SK-N-MC (cell line): Measurements from ENCODE around the gene HNRNPM.

Source experiments
- DNase-seq: peaks from one replicate; pipeline ENCODE4 v3.0.0-alpha.2; 2011; ENCODE audit warnings: low read depth, low spot score
- H3K27ac ChIP-seq: fragments of 200-600 bp; sonication (generic); 2 replicates; pipeline ENCODE4 v1.5.1; 2016; ENCODE audit warnings: mixed run types
- H3K36me3 ChIP-seq: fragments of 200-600 bp; sonication (generic); 2 replicates; pipeline ENCODE4 v1.6.1; 2017; ENCODE audit warnings: antibody characterized with exemption, low read length, mixed read lengths; ENCODE audit not compliant: insufficient read depth
- H3K4me3 ChIP-seq: fragments of 200-600 bp; sonication (generic); 2 replicates; pipeline ENCODE4 v1.5.1; 2016
- H3K9ac ChIP-seq: fragments of 200-600 bp; sonication (generic); 2 replicates; pipeline ENCODE4 v1.8.0; 2017; ENCODE audit warnings: mixed run types, mixed read lengths; ENCODE audit not compliant: insufficient read length
- H3K9me3 ChIP-seq: fragments of 200-600 bp; sonication (generic); 2 replicates; pipeline ENCODE4 v1.6.1; 2017; ENCODE audit warnings: low read depth, mild to moderate bottlenecking, antibody characterized with exemption, low read length, moderate library complexity, mixed read lengths
- EZH2 ChIP-seq: fragments of 200-600 bp; sonication (generic); IDR thresholded peaks from one replicate; pipeline ENCODE4 v1.6.1; 2017; ENCODE audit warnings: antibody characterized with exemption
- FOXP2 ChIP-seq: optimal IDR thresholded peaks from 2 replicates; pipeline ENCODE3; 2011; ENCODE audit warnings: mild to moderate bottlenecking, moderate library complexity; ENCODE audit not compliant: insufficient read depth; ENCODE audit errors: extremely low read length, control extremely low read depth
- POLR2AphosphoS5 ChIP-seq: IDR thresholded peaks from 2 replicates; pipeline ENCODE4 v1.6.1; 2012; ENCODE audit warnings: mild to moderate bottlenecking, low read depth, low read length, borderline replicate concordance

Gene HNRNPM

DNA sequence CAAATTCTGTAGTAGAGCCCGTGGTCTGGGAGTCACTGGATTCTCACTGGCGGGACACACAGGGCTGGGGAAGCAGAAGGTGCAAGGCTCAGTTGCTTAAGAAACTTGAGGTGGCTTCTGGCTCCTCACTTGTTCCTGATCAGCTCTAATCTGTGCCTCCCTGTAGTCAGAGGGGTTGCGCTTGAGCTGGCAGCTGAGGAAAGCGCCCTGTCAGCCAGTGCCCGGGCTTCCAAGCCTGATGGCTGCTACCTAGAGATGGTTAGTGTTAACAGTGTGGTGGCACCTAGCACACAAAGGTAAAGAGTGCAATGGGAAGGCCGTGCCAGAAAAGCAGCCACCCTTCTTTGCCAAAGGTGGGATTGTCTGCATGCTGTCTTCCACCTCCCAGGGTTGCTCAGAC, 8.8 kb downstream of the HNRNPM start:
- no peak overlapping the region for H3K9ac ChIP-seq

DNA sequence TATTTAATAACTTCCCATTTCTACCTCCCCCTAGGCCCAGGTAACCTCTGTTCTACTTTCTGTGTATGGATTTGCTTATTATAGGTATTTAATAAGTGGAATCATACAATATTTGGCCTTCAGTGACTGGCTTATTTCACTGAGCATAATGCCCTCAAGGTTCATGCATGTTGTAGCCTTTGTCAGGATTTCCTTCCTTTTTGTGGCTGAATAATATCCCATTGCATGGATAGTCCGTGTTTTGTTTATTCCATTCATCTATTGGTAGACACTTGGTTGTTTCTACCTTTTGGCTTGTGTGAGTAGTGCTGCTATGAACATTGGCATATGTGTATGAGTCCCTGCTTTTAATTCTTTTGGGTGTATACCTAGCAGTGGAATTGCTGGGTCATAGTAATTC, 9.4 kb downstream of the HNRNPM start:
- DNase-seq: no peak
- H3K9me3 ChIP-seq: no peaks in the 10 kb centered on the region
- no peak for TF ChIP-seq FOXP2
- no peak for TF ChIP-seq EZH2
- no peak overlapping the region for H3K4me3 ChIP-seq
- peaks cover 83% of the 10 kb centered on the region for H3K36me3 ChIP-seq
- H3K27ac ChIP-seq: no peak overlapping the region
- no peak overlapping the region for H3K9ac ChIP-seq

More for the DNA sequence above, 8.8 kb downstream of the HNRNPM start:
- H3K36me3 ChIP-seq: peaks cover 82% of the 10 kb centered on the region
- no peak overlapping the region for H3K4me3 ChIP-seq
- TF ChIP-seq EZH2: no peak
- TF ChIP-seq POLR2AphosphoS5: no peak
- no peak for TF ChIP-seq FOXP2
- H3K27ac ChIP-seq: no peak overlapping the region
- H3K9me3 ChIP-seq: no peaks in the 10 kb centered on the region
- DNase-seq: no peak

GRCh38 chr19:8455018-8455417, 10.2 kb downstream of the HNRNPM start:
- no peak for TF ChIP-seq POLR2AphosphoS5
- no peak for TF ChIP-seq EZH2
- TF ChIP-seq FOXP2: no peak
- no peak overlapping the region for H3K9ac ChIP-seq
- no peak overlapping the region for H3K27ac ChIP-seq
- H3K36me3 ChIP-seq: peaks cover 88% of the 10 kb centered on the region
- H3K4me3 ChIP-seq: no peak overlapping the region
- no peak for DNase-seq
- no peaks in the 10 kb centered on the region for H3K9me3 ChIP-seq

DNA sequence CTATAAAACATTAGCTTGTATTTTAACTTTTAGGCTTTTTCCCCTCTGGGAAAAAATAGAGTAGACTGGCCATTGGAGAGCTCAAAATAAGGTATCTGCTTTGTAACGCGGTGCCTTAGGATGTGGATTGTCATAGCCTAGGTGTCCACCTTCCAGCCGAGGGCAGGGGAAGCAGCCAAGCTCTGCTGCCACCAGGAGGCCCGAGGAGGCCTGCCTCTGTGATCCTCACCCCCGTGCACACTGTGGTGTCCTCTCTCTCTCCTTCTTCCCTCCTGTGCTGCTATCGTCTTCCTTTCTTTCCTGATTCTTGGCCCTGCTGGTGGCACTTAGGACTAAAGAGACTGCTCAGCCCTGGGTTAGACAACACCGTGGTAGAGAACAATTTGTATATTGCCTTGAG, 11.3 kb downstream of the HNRNPM start:
- peaks cover 93% of the 10 kb centered on the region for H3K36me3 ChIP-seq
- TF ChIP-seq POLR2AphosphoS5 (no peak; the same call in 1 of the 2 replicates), EZH2 (no peak)
- H3K4me3 ChIP-seq: no peak overlapping the region
- H3K27ac ChIP-seq: 0 out of 2 replicates have a peak overlapping the region, but pooled peaks have one; percentile 34
- DNase-seq: no peak
- H3K9ac ChIP-seq: no peak overlapping the region
- no peaks in the 10 kb centered on the region for H3K9me3 ChIP-seq

DNA sequence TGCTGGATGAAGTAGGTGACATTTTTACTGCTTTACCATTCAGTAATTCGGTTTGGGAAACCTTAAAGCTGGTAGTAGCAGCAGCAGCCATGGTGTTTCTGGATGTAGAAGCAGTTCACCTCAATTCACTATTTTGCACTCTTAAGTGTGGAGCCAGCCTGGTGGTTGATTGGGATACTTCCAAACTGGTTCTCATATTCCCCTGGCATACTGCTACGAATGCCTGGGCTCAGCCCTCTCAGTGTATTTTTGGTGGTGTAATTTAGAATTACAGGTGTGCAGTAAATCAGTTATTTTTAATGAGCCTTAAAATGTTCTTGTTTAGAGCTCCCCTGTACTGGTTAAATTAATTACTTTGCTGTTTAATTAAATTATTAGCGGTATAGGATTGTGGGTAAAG, 12.4 kb downstream of the HNRNPM start:
- no peak for DNase-seq
- TF ChIP-seq POLR2AphosphoS5: no peak
- TF ChIP-seq EZH2: no peak
- no peak for TF ChIP-seq FOXP2
- Histone ChIP-seq H3K36me3 (peaks cover 95% of the 10 kb centered on the region), H3K27ac (peak overlapping the region; percentile 11), H3K9ac (peak overlapping the region; percentile 20), H3K4me3 (no peak overlapping the region), H3K9me3 (no peaks in the 10 kb centered on the region)

GRCh38 chr19:8457827-8458226, 13.1 kb downstream of the HNRNPM start:
- H3K9me3 ChIP-seq: no peaks in the 10 kb centered on the region
- no peak for DNase-seq
- no peak overlapping the region for H3K4me3 ChIP-seq
- TF ChIP-seq FOXP2 (no peak), EZH2 (no peak), POLR2AphosphoS5 (no peak)
- H3K27ac ChIP-seq: peak overlapping the region; percentile 80
- H3K9ac ChIP-seq: no peak overlapping the region
- peaks cover 96% of the 10 kb centered on the region for H3K36me3 ChIP-seq

DNA sequence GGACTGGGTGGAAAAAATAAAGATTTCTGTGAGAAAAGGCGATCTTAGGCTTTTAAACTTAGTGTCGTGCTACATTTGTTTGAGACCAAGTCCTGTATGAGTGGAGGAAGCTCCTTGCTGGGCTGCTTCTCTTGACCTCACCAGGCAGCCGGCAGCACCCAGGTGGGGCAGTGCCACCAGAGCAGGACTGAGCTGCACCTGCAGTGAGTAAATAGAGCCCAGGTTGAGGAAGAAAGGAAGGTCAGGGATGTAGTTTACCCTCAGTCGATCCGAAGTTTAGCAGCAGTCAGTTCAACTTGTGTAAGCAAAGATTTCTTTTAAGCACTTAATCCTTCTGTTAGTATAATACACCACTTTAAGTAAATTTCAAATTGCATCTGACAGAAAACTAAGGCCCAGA, 13.6 kb downstream of the HNRNPM start:
- no peak for DNase-seq
- Histone ChIP-seq H3K9ac (peak overlapping the region; percentile 12), H3K4me3 (no peak overlapping the region), H3K9me3 (no peaks in the 10 kb centered on the region), H3K27ac (peak overlapping the region; percentile 80), H3K36me3 (peaks cover 97% of the 10 kb centered on the region)
- no peak for TF ChIP-seq FOXP2
- TF ChIP-seq EZH2: no peak
- TF ChIP-seq POLR2AphosphoS5: no peak

GRCh38 chr19:8459095-8459494, 14.3 kb downstream of the HNRNPM start:
- H3K9ac ChIP-seq: no peak overlapping the region
- H3K27ac ChIP-seq: peak overlapping the region; percentile 80
- no peaks in the 10 kb centered on the region for H3K9me3 ChIP-seq
- H3K36me3 ChIP-seq: peaks cover 98% of the 10 kb centered on the region
- no peak for DNase-seq
- TF ChIP-seq EZH2: no peak
- TF ChIP-seq FOXP2: no peak
- no peak for TF ChIP-seq POLR2AphosphoS5
- peak overlapping the region; percentile 59 for H3K4me3 ChIP-seq

DNA sequence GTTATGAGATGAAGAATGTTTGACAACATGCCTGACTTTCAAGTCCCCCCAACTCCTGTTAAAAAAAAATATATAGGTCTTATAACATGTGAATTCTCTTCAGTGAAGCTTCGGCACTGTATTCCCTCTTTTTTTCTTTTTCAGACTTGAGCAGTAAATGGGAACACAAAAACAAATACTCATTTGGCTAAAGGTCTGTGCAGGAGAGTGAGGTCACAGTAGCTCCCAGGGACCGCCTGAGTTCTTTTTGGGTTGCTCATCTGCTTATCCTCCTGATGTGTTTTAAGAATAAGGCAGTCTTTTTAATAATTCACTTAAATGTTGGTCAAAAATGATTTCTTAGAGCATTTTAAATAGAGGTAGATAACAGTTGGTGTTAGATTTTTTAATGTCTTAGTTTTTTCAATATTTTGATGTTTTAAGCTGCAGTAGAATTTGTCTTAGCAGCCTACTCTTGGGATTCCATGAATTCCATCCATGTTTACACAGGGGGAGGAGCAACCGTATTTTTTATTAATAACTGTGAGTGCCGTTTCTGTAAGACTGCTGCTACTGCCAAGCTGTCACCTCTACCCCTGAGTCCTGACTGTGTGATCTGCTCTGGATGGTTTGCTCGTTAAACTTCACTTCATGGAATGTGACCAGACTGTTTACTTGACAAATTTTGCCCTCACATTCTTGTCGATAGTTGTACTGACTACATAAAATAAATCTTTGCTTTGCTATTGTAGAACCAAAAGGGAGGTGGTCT, 14.9 kb downstream of the HNRNPM start:
- no peak for DNase-seq
- Histone ChIP-seq H3K27ac (peak overlapping the region; percentile 80), H3K4me3 (peak overlapping the region; percentile 59), H3K36me3 (peaks cover 98% of the 10 kb centered on the region), H3K9ac (peak overlapping the region; percentile 43), H3K9me3 (no peaks in the 10 kb centered on the region)
- no peak for TF ChIP-seq POLR2AphosphoS5
- no peak for TF ChIP-seq EZH2
- TF ChIP-seq FOXP2: no peak
